Ovary (tissue), 9 donors: Measurements from ENCODE around the gene ACKR2. TPM values are rescaled to one million over a fixed set of nuclear protein-coding genes. Genes with fewer than 3 reads are reported as not detected.

Experiments used
- DNase-seq, 5 donors: peaks; one replicate each; pipeline ENCODE4 v3.0.0-alpha.2; 2019 to 2020
- H3K27ac ChIP-seq, 2 donors: fragments of 200-600 bp; one replicate each; pipeline versions ENCODE4 v1.5.1 to v1.8.0; 2019 to 2022
- H3K27me3 ChIP-seq: fragments of 200-600 bp; one replicate; pipeline ENCODE4 v1.8.0; 2022
- H3K36me3 ChIP-seq: fragments of 200-600 bp; sonication (generic); one replicate; pipeline ENCODE4 v1.5.1; 2019
- H3K4me1 ChIP-seq: one replicate; pipeline ENCODE4 v1.8.1; 2013; ENCODE audit warnings: mild to moderate bottlenecking, moderate library complexity; ENCODE audit not compliant: insufficient read depth
- H3K4me3 ChIP-seq: fragments of 200-600 bp; sonication (generic); one replicate; pipeline ENCODE4 v1.5.1; 2017
- H3K9me3 ChIP-seq, 2 donors: fragments of 200-600 bp in 1 of 2; sonication (generic) in 1 of 2; one replicate each; pipeline versions ENCODE4 v1.5.1 to v1.8.1; 2013 to 2019; ENCODE audit warnings: mild to moderate bottlenecking in 1 of 2, moderate library complexity in 1 of 2
- CTCF ChIP-seq, 3 donors: fragments of 450-650 bp in 2 of 3; fragments of 200-600 bp in 1 of 3; IDR thresholded peaks; one replicate each; pipeline versions ENCODE4 v1.5.1 to v1.8.0; 2016 to 2022; ENCODE audit warnings: antibody characterized with exemption in 3 of 3, mild to moderate bottlenecking in 1 of 3
- EP300 ChIP-seq: sonication (generic); formaldehyde crosslinking; IDR thresholded peaks from one replicate; pipeline ENCODE4 v1.6.1; 2017; ENCODE audit warnings: antibody characterized with exemption
- POLR2A ChIP-seq: fragments of 450-650 bp; IDR thresholded peaks from one replicate; pipeline ENCODE4 v1.6.1; 2017; ENCODE audit warnings: antibody characterized with exemption, mild to moderate bottlenecking, moderate library complexity
- WGBS, 3 donors: extraction: QIAGEN DNeasy Blood & Tissue Kit in 1 of 3; methylation state at CpG; one replicate each; pipeline versions ENCODE4 v1.1.5 to v1.1.7; 2013 to 2017; 5-methylcytosine and 5-hydroxymethylcytosine counted together
- intact Hi-C, 4 donors: fragments of 100-400 bp; cut with DNase I; formaldehyde crosslinking; loops; one replicate each; pipeline versions ENCODE4 v1.11.0 to v1.15.1; 2022 to 2023
- polyA plus RNA-seq, 2 donors: library from polyadenylated mRNA; stranded (reverse); fragments of 200-250 nt in 1 of 2; fragments of 350-450 nt in 1 of 2; fragmentation: Illumina TruSeq in 1 of 2; extraction: RNeasy Lipid Tissue Mini Kit (QIAGEN cat#74804) in 1 of 2; gene quantifications; one replicate each; pipeline ENCODE4 v1.2.3, GENCODE V29; 2013 to 2014
- total RNA-seq, 7 donors: library from RNA; depleted of rRNA in 2 of 7; stranded (reverse); fragments of >200 nt in 2 of 7; fragmentation: NEBNext Ultra II Directional in 3 of 7; extraction: Animal tissue kit (Norgen Biotek cat#: 25700) in 3 of 7; gene quantifications; one replicate each; pipeline versions ENCODE4 v1.1.0 to v1.2.4, GENCODE V29; 2016 to 2023
- donor health status: DM: no; HTN: no; CAD: no; lungs with moderate emphysema.
- donor health status: DM: no; HTN: no; CAD: no.
- donor health status: Bipolar disorder and iron deficiency.
- donor health status: DM: yes; HTN: yes; CAD: no.
- donor health status: DM: no; HTN: no; CAD: no.
- donor health status: DM: yes; HTN: yes; CAD: no.

The ACKR2 gene
- total and polyA plus RNA-seq, 9 donors: 0.33 to 4.4 (median 1.0) TPM

- H3K36me3 ChIP-seq: no peaks in the 10 kb centered on the region
- H3K4me3 ChIP-seq: no peak overlapping the region
- no peaks in the 10 kb centered on the region for H3K4me1 ChIP-seq
- H3K27me3 ChIP-seq: no peaks in the 10 kb centered on the region
- WGBS, 3 donors: 90 to 91% (median 91%) methylated on average over 4 of the region's 4 CpGs
- no peaks in the 10 kb centered on the region for H3K9me3 ChIP-seq
- H3K27ac ChIP-seq: no peak overlapping the region
- no peak for TF ChIP-seq POLR2A
- TF ChIP-seq CTCF (IDR thresholded peaks at IDR 0.05): no peak
- no peak for TF ChIP-seq EP300
- DNase-seq: no peak
- intact Hi-C loops: no loop called here
Observed at GRCh38 chr3:42801784-42802183, 7.5 kb upstream of the ACKR2 start.

- TF ChIP-seq EP300 (no peak), POLR2A (no peak), CTCF (IDR thresholded peaks at IDR 0.05) (no peak)
- no peaks in the 10 kb centered on the region for H3K36me3 ChIP-seq
- intact Hi-C loops: no loop called here
- H3K4me3 ChIP-seq: peak overlapping the region; percentile 87
- H3K9me3 ChIP-seq: no peaks in the 10 kb centered on the region
- H3K27me3 ChIP-seq: no peaks in the 10 kb centered on the region
- H3K27ac ChIP-seq: peak overlapping the region; percentile 78 to 82
- no peak for DNase-seq
- WGBS, 3 donors: 39 to 43% (median 41%) methylated on average over 11 of the region's 11 CpGs
- H3K4me1 ChIP-seq: no peaks in the 10 kb centered on the region
Observed at GRCh38 chr3:42802876-42803413, 6.3 kb upstream of the ACKR2 start.

GRCh38 chr3:42803414-42804105, 5.7 kb upstream of the ACKR2 start:
- Histone ChIP-seq H3K4me3 (peak overlapping the region; percentile 87), H3K4me1 (no peaks in the 10 kb centered on the region), H3K36me3 (no peaks in the 10 kb centered on the region), H3K27me3 (no peaks in the 10 kb centered on the region), H3K9me3 (no peaks in the 10 kb centered on the region), H3K27ac (peak overlapping the region; percentile 78 to 82)
- WGBS, 3 donors: 0 to 2% (median 1%) methylated on average over 33 of the region's 33 CpGs
- no peak for TF ChIP-seq EP300
- no peak for TF ChIP-seq POLR2A
- no peak for TF ChIP-seq CTCF (IDR thresholded peaks at IDR 0.05)
- intact Hi-C loops: no loop called here
- peak; percentile 25 to 64 (median 45) for DNase-seq

GRCh38 chr3:42804106-42804830, 5.0 kb upstream of the ACKR2 start, which contains the start of gene HIGD1A:
TSS of gene HIGD1A (minus strand) at chr3:42804490. CDS start at chr3:42794253, 10,237 bp downstream.
- H3K4me1 ChIP-seq: no peaks in the 10 kb centered on the region
- WGBS, 3 donors: 0 to 1% (median 0%) methylated on average over 59 to 63 of the region's 63 CpGs
- intact Hi-C loops: no loop called here

More at GRCh38 chr3:42804106-42804830, 5.0 kb upstream of the ACKR2 start, which contains the start of gene HIGD1A:
- Histone ChIP-seq H3K27ac (peak within 1 kb of the TSS; percentile 78 to 82), H3K4me3 (peak within 1 kb of the TSS; percentile 87), H3K36me3 (no peaks in the 10 kb centered on the region), H3K27me3 (no peaks in the 10 kb centered on the region), H3K9me3 (no peaks in the 10 kb centered on the region)
- DNase-seq: peak; percentile 93 to 96 (median 95)
- TF ChIP-seq POLR2A: peak; percentile 92
- no peak for TF ChIP-seq CTCF (IDR thresholded peaks at IDR 0.05)
- TF ChIP-seq EP300: no peak
